GM18499 (cell line): ENCODE results near the gene IQSEC1.
A peak's percentile ranks its signal among the peaks of the same experiment; 100 is the strongest.

ENCODE experiments used
- ATAC-seq: cut with Tn5 transposase; IDR thresholded peaks from one replicate; pipeline ENCODE4 v1.9.1; 2021; ENCODE audit warnings: moderate number of reproducible peaks; ENCODE audit not compliant: insufficient read depth, unreplicated experiment

The IQSEC1 gene

GRCh38 chr3:13073326-13074005 is at the start of gene IQSEC1:
TSS of gene IQSEC1 (minus strand) at chr3:13073429. CDS start at chr3:13073014, 415 bp downstream.
- peak; percentile 39 for ATAC-seq

- ATAC-seq: no peak
These were observed 49.1 kb upstream of the IQSEC1 start for GRCh38 chr3:13122081-13123012.

- ATAC-seq: no peak
These were observed 48.3 kb upstream of the IQSEC1 start for GRCh38 chr3:13121553-13122001.

- ATAC-seq: no peak
These were observed 47.8 kb upstream of the IQSEC1 start for GRCh38 chr3:13120928-13121552.

GRCh38 chr3:13120289-13120927 is 47.2 kb upstream of the IQSEC1 start:
- no peak for ATAC-seq

- ATAC-seq: no peak
These were observed 46.4 kb upstream of the IQSEC1 start for GRCh38 chr3:13119471-13120220.

GRCh38 chr3:13116426-13116825 is 43.2 kb upstream of the IQSEC1 start:
- ATAC-seq: no peak

GRCh38 chr3:13115991-13116390 is 42.8 kb upstream of the IQSEC1 start:
- no peak for ATAC-seq

GRCh38 chr3:13115576-13115910 is 42.3 kb upstream of the IQSEC1 start:
- no peak for ATAC-seq

GRCh38 chr3:13114811-13115575 is 41.8 kb upstream of the IQSEC1 start:
- no peak for ATAC-seq

GRCh38 chr3:13113346-13114330 is 40.4 kb upstream of the IQSEC1 start:
- ATAC-seq: no peak

- ATAC-seq: no peak
These were observed 39.5 kb upstream of the IQSEC1 start for GRCh38 chr3:13112521-13113345.

GRCh38 chr3:13111873-13112520 is 38.8 kb upstream of the IQSEC1 start:
- ATAC-seq: no peak

- ATAC-seq: peak; percentile 19
These were observed 38.1 kb upstream of the IQSEC1 start for GRCh38 chr3:13111173-13111872.

- peak; percentile 69 for ATAC-seq
These were observed 37.5 kb upstream of the IQSEC1 start for GRCh38 chr3:13110678-13111116.

GRCh38 chr3:13109516-13109915 is 36.3 kb upstream of the IQSEC1 start:
- no peak for ATAC-seq
